B cell (primary cell): ENCODE data around the gene TUBA8.
"Not testable (repeated sequence)": the region's sequence is repeated elsewhere in the genome, so short reads cannot be mapped to it uniquely, and the experiment has no call there.

Experiments
- CTCF ChIP-seq: fragments of 200-600 bp; IDR thresholded peaks from one replicate; pipeline ENCODE4 v1.8.0; 2022; ENCODE audit warnings: antibody characterized with exemption, mild to moderate bottlenecking
- EZH2 ChIP-seq: IDR thresholded peaks from 2 replicates; pipeline ENCODE4 v1.6.1; 2012; ENCODE audit warnings: borderline replicate concordance, low read depth, mild to moderate bottlenecking, moderate library complexity, low read length; ENCODE audit not compliant: insufficient read depth, poor library complexity, severe bottlenecking

- TF ChIP-seq CTCF, EZH2: not testable (repeated sequence)
These were observed 62.2 kb downstream of the TUBA8 start for GRCh38 chr22:18172776-18173175.
